Measurements from ENCODE around the gene CRYBA4.
"Not testable (repeated sequence)": the region's sequence is repeated elsewhere in the genome, so short reads cannot be mapped to it uniquely, and the experiment has no call there.

CRYBA4 gene

GRCh38 chr22:26608129-26608528 lies 13.6 kb upstream of the CRYBA4 start:
- no peak for DNase-seq (ENCODE audit: low read depth)
- TF ChIP-seq, protein P1, sequence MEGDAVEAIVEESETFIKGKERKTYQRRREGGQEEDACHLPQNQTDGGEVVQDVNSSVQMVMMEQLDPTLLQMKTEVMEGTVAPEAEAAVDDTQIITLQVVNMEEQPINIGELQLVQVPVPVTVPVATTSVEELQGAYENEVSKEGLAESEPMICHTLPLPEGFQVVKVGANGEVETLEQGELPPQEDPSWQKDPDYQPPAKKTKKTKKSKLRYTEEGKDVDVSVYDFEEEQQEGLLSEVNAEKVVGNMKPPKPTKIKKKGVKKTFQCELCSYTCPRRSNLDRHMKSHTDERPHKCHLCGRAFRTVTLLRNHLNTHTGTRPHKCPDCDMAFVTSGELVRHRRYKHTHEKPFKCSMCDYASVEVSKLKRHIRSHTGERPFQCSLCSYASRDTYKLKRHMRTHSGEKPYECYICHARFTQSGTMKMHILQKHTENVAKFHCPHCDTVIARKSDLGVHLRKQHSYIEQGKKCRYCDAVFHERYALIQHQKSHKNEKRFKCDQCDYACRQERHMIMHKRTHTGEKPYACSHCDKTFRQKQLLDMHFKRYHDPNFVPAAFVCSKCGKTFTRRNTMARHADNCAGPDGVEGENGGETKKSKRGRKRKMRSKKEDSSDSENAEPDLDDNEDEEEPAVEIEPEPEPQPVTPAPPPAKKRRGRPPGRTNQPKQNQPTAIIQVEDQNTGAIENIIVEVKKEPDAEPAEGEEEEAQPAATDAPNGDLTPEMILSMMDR (conservative IDR thresholded peaks at IDR 0.05; ENCODE audit: control insufficient read depth, insufficient read depth, low read depth, low read length): no peak

GRCh38 chr22:26609287-26609686 lies 12.5 kb upstream of the CRYBA4 start:
- H3K4me3 ChIP-seq (ENCODE audit: control insufficient read depth, low read depth, low read length): no peak overlapping the region
- no peak for DNase-seq (ENCODE audit: low read depth)
- TF ChIP-seq, protein P1 (conservative IDR thresholded peaks at IDR 0.05; ENCODE audit: control insufficient read depth, insufficient read depth, low read depth, low read length): no peak

More at GRCh38 chr22:26608129-26608528, 13.6 kb upstream of the CRYBA4 start:
- no peak overlapping the region for H3K4me3 ChIP-seq (ENCODE audit: control insufficient read depth, low read depth, low read length)

DNA sequence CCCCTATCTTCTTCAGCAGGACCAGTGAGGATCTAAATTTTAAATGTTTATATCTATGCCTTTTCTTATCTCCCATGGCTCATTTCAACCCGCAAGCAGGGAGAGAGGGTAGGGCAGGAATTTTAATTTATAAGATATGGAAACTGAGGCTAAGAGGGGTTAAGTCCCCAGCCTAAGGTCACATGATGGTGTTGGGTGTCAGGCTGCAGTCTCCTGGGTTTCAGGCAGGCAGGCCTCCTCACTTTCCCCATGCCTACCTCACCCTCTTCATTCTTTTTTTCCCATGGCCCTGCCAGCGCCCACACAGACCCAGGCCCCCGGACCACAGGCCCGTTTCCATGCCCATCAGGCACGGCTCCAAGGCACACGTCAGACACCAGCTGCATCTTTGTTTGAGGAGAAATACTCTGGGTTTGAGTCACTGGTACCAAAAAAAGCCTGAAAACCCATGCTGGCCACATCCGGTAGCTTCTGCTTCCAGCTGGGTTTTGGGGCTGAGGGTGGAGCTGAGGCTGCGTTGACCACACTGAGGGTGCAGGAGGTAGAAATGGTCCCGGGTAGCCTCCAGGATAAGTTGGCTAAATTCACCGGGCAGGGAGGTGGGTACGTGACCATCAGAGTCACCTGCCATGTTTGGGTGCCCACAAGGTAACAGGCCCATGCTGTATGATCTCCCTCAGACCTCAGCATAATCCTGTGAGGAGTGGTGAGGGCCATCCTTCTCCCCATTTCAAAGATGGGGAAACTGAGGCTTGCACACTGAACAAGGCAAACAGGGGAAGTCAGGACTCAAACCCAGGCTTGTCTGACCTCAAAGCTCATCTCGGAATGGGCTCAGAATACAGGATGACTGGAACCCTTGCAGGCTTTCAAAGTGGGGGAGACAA lies 11.4 kb upstream of the CRYBA4 start:
- H3K4me3 ChIP-seq (ENCODE audit: control insufficient read depth, low read depth, low read length): no peak overlapping the region
- DNase-seq (ENCODE audit: low read depth): peak; percentile 88
- TF ChIP-seq, protein P1 (conservative IDR thresholded peaks at IDR 0.05; ENCODE audit: control insufficient read depth, insufficient read depth, low read depth, low read length): no peak

GRCh38 chr22:26610996-26611395 lies 10.8 kb upstream of the CRYBA4 start:
- DNase-seq (ENCODE audit: low read depth): peak; percentile 30
- H3K4me3 ChIP-seq (ENCODE audit: control insufficient read depth, low read depth, low read length): no peak overlapping the region

DNA sequence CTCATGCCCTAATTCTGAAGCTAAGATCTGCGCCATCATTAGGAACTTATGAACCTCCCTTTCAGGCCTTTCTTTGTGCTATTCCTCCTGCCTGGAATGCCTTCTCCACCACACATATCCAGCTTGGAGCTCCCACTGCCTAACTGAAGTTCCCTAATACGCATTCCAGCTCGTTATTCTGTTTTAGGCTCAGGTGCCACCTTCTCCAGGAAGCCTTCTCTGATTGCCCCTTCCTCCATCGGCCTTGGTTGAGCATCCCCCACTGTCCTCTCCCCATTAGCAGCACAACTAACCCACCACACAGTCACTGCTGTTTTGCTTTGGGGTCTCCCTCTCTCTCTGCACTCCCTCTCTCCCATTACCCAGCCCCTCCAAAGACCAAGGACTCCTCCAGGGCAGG lies 9.1 kb upstream of the CRYBA4 start:
- TF ChIP-seq, protein P1 (conservative IDR thresholded peaks at IDR 0.05; ENCODE audit: control insufficient read depth, insufficient read depth, low read depth, low read length): no peak
- no peak for DNase-seq (ENCODE audit: low read depth)
- no peak overlapping the region for H3K4me3 ChIP-seq (ENCODE audit: control insufficient read depth, low read depth, low read length)

More at GRCh38 chr22:26610996-26611395, 10.8 kb upstream of the CRYBA4 start:
- TF ChIP-seq, protein P1 (conservative IDR thresholded peaks at IDR 0.05; ENCODE audit: control insufficient read depth, insufficient read depth, low read depth, low read length): no peak

DNA sequence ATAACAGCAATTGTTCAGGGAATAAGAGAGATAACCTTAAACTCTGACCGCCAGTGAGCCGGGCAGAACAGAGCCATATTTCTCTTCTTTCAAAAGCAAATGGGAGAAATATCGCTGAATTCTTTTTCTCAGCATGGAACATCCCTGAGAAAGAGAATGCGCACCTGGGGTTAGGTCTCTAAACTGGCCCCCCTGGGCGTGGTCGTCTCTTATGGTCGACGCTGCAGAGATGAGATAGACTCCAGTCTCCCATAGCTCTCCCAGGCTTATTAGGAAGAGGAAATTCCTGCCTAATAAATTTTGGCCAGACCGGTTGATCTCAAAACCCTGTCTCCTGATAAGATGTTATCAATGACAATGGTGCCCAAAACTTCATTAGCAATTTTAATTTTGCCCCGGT lies 8.0 kb upstream of the CRYBA4 start:
- not testable (repeated sequence) for H3K4me3 ChIP-seq (ENCODE audit: control insufficient read depth, low read depth, low read length); DNase-seq (ENCODE audit: low read depth)

GRCh38 chr22:26614322-26614721 lies 7.4 kb upstream of the CRYBA4 start:
- H3K4me3 ChIP-seq (ENCODE audit: control insufficient read depth, low read depth, low read length): no peak overlapping the region

More at GRCh38 chr22:26614322-26614721, 7.4 kb upstream of the CRYBA4 start:
- TF ChIP-seq, protein P1 (conservative IDR thresholded peaks at IDR 0.05; ENCODE audit: control insufficient read depth, insufficient read depth, low read depth, low read length): no peak
- DNase-seq (ENCODE audit: low read depth): no peak
